ENCODE measurements around the gene KDM6A.
A peak's percentile ranks its signal among the peaks of the same experiment; 100 is the strongest.

The KDM6A gene

DNA sequence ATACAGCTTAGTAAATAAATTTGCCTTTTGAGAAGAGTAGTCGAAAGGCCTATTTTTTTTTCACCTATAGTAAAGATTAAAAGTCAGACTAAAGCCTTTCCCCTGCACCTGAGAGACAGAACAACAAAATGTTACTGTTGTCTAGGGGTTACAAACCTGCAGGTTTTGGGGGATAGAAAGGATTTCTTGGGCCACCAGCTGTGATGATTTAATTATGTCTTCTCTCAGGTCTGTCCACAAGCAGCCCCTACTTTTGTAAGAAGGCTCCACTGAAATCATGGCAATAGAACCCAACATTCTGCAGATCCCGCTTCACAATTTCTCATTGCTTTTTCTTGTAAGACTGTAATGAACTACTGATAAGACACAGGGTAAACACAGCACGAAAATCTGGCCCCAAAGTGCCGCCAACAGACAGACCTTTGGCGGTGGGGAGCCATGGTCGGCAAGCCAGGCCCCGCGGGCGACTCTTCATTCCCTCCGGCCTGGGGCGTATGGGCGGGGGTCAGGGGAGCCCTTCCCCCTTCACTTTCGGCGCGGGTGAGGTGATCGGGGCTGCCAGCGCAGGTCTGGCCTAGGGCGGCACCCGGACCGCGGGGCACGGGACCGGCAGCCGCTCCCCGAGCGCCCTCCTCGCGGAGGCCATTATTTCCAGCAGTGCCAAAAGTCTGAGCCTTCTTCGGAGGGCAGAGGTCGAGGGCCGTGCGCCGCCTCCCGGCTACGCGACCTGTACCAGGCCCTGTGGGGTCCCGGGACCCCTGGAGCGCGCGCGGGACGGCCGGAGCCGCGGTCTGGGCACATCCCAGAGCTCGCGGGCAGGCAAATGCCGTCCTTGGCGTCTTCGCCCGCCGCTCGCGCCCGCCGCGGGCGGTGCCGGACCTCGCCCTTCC, 812 bp upstream of the KDM6A start:
- peak overlapping the region; percentile 88 for H3K27ac ChIP-seq (ENCODE audit: low read depth, low read length)
- H3K4me1 ChIP-seq (ENCODE audit: control insufficient read depth in 5 of 5, insufficient read depth in 5 of 5, low read length in 5 of 5), result peaks cover 0 to 41% (median 36%) of the 10 kb centered on the region in 5 donors
- H3K9me3 ChIP-seq (ENCODE audit: control insufficient read depth in 5 of 5, low read length in 5 of 5), result no peaks in the 10 kb centered on the region
- H3K36me3 ChIP-seq (ENCODE audit: control insufficient read depth in 5 of 5, insufficient read depth in 5 of 5, low read length in 5 of 5), result peaks cover 0 to 3% (median 0%) of the 10 kb centered on the region in 5 donors
- H3K27me3 ChIP-seq (ENCODE audit: control insufficient read depth in 5 of 5, insufficient read depth in 4 of 5, low read length in 5 of 5), result no peaks in the 10 kb centered on the region
- peak overlapping the region; percentile 42 to 96 (median 90) for H3K9ac ChIP-seq (ENCODE audit: low read length in 5 of 5)
- H3K4me3 ChIP-seq (ENCODE audit: low read depth in 1 of 5, low read length in 5 of 5), result peak overlapping the region; percentile 68 to 96 (median 89)

- peaks cover 0 to 42% (median 36%) of the 10 kb centered on the region in 5 donors for H3K4me1 ChIP-seq (ENCODE audit: control insufficient read depth in 5 of 5, insufficient read depth in 5 of 5, low read length in 5 of 5)
- peak overlapping the region; percentile 81 to 96 (median 93) for H3K4me3 ChIP-seq (ENCODE audit: low read depth in 1 of 5, low read length in 5 of 5)
- no peaks in the 10 kb centered on the region for H3K9me3 ChIP-seq (ENCODE audit: control insufficient read depth in 5 of 5, low read length in 5 of 5)
- H3K9ac ChIP-seq (ENCODE audit: low read length in 5 of 5), result peak overlapping the region; percentile 81 to 98 (median 91)
- H3K27ac ChIP-seq (ENCODE audit: low read depth, low read length), result peak overlapping the region; percentile 88
- H3K27me3 ChIP-seq (ENCODE audit: control insufficient read depth in 5 of 5, insufficient read depth in 4 of 5, low read length in 5 of 5), result no peaks in the 10 kb centered on the region
- peaks cover 0 to 3% (median 0%) of the 10 kb centered on the region in 5 donors for H3K36me3 ChIP-seq (ENCODE audit: control insufficient read depth in 5 of 5, insufficient read depth in 5 of 5, low read length in 5 of 5)
Measured at GRCh38 chrX:44873415-44874276, 658 bp downstream of the KDM6A start.

GRCh38 chrX:44874420-44875184, 1.6 kb downstream of the KDM6A start:
- H3K4me3 ChIP-seq (ENCODE audit: low read depth in 1 of 5, low read length in 5 of 5), result peak overlapping the region; percentile 81 to 96 (median 93)
- H3K36me3 ChIP-seq (ENCODE audit: control insufficient read depth in 5 of 5, insufficient read depth in 5 of 5, low read length in 5 of 5), result peaks cover 0 to 3% (median 0%) of the 10 kb centered on the region in 5 donors
- no peaks in the 10 kb centered on the region for H3K27me3 ChIP-seq (ENCODE audit: control insufficient read depth in 5 of 5, insufficient read depth in 4 of 5, low read length in 5 of 5)
- no peaks in the 10 kb centered on the region for H3K9me3 ChIP-seq (ENCODE audit: control insufficient read depth in 5 of 5, low read length in 5 of 5)
- H3K4me1 ChIP-seq (ENCODE audit: control insufficient read depth in 5 of 5, insufficient read depth in 5 of 5, low read length in 5 of 5), result peaks cover 0 to 46% (median 36%) of the 10 kb centered on the region in 5 donors
- peak overlapping the region; percentile 81 to 98 (median 91) for H3K9ac ChIP-seq (ENCODE audit: low read length in 5 of 5)
- H3K27ac ChIP-seq (ENCODE audit: low read depth, low read length), result peak overlapping the region; percentile 88

DNA sequence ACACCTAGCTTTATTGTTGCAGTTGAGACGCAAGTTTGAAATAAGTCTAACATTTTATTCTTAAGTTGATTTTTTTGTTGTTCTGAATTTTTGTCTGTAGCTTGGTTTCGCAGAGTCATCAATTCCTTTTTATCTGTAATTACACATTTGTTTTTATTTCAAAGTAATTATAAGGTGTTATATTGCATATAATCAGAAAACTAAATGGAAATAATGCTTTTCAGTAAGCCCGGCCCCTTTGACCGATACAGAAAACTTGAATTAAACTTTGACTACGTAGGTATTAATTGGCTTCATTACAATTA, 2.1 kb downstream of the KDM6A start:
- H3K4me3 ChIP-seq (ENCODE audit: low read depth in 1 of 5, low read length in 5 of 5), result peak overlapping the region; percentile 81 to 96 (median 93)

DNA sequence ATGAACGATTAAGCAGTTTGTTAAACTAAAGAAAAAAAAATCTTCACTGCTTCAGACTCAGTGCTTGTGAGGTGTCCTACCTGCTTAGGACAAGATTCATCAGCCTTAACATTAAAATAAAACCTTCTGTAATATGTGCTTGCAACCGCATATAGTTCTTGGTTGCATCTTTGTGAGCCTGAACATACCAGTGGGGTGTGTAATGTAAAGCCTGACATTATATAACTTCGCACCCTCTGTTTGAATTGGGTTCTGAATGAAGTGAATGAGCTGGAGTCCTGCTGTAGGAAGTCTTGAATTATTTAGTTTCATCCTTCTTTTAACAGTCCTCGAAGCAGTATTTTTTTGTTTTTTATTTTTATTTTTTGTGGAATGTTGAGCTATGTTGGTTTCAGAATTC, 3.1 kb downstream of the KDM6A start:
- Histone ChIP-seq H3K36me3 (ENCODE audit: control insufficient read depth in 5 of 5, insufficient read depth in 5 of 5, low read length in 5 of 5) (peaks cover 0 to 3% (median 0%) of the 10 kb centered on the region in 5 donors), H3K27me3 (ENCODE audit: control insufficient read depth in 5 of 5, insufficient read depth in 4 of 5, low read length in 5 of 5) (no peaks in the 10 kb centered on the region), H3K4me1 (ENCODE audit: control insufficient read depth in 5 of 5, insufficient read depth in 5 of 5, low read length in 5 of 5) (peaks cover 0 to 45% (median 35%) of the 10 kb centered on the region in 5 donors), H3K27ac (ENCODE audit: low read depth, low read length) (no peak overlapping the region), H3K4me3 (ENCODE audit: low read depth in 1 of 5, low read length in 5 of 5) (peak overlapping the region in 4 of 5 donors; percentile 12 to 81 (median 32)), H3K9ac (ENCODE audit: low read length in 5 of 5) (peak overlapping the region in 2 of 5 donors; percentile 6 to 70), H3K9me3 (ENCODE audit: control insufficient read depth in 5 of 5, low read length in 5 of 5) (no peaks in the 10 kb centered on the region)

More for the DNA sequence above, 2.1 kb downstream of the KDM6A start:
- H3K4me1 ChIP-seq (ENCODE audit: control insufficient read depth in 5 of 5, insufficient read depth in 5 of 5, low read length in 5 of 5), result peaks cover 0 to 46% (median 36%) of the 10 kb centered on the region in 5 donors
- H3K9ac ChIP-seq (ENCODE audit: low read length in 5 of 5), result peak overlapping the region; percentile 70 to 98 (median 90)
- no peaks in the 10 kb centered on the region for H3K9me3 ChIP-seq (ENCODE audit: control insufficient read depth in 5 of 5, low read length in 5 of 5)
- peaks cover 0 to 3% (median 0%) of the 10 kb centered on the region in 5 donors for H3K36me3 ChIP-seq (ENCODE audit: control insufficient read depth in 5 of 5, insufficient read depth in 5 of 5, low read length in 5 of 5)
- H3K27me3 ChIP-seq (ENCODE audit: control insufficient read depth in 5 of 5, insufficient read depth in 4 of 5, low read length in 5 of 5), result no peaks in the 10 kb centered on the region
- H3K27ac ChIP-seq (ENCODE audit: low read depth, low read length), result peak overlapping the region; percentile 88

DNA sequence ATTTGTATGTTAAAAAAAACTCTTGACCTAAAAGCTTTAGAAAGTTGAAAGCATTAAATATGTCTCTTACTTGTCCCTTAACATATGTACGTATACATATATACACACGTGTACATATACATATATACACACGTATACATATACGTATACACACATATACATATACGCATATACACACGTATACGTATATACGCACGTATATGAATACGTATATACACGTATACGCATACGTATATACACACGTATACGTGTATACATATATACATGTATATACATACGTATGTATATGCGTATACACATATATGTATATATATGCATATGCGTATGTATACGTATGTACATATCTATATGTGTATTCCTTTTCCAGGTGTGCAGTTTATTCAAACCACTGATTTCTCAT, 3.8 kb downstream of the KDM6A start:
- peaks cover 0 to 3% (median 0%) of the 10 kb centered on the region in 5 donors for H3K36me3 ChIP-seq (ENCODE audit: control insufficient read depth in 5 of 5, insufficient read depth in 5 of 5, low read length in 5 of 5)
- H3K4me1 ChIP-seq (ENCODE audit: control insufficient read depth in 5 of 5, insufficient read depth in 5 of 5, low read length in 5 of 5), result peaks cover 0 to 38% (median 29%) of the 10 kb centered on the region in 5 donors
- H3K4me3 ChIP-seq (ENCODE audit: low read depth in 1 of 5, low read length in 5 of 5), result no peak overlapping the region

GRCh38 chrX:44878780-44879179, 5.8 kb downstream of the KDM6A start:
- Histone ChIP-seq H3K9ac (ENCODE audit: low read length in 5 of 5) (no peak overlapping the region), H3K4me3 (ENCODE audit: low read depth in 1 of 5, low read length in 5 of 5) (no peak overlapping the region), H3K36me3 (ENCODE audit: control insufficient read depth in 5 of 5, insufficient read depth in 5 of 5, low read length in 5 of 5) (peaks cover 0 to 3% (median 0%) of the 10 kb centered on the region in 5 donors), H3K27me3 (ENCODE audit: control insufficient read depth in 5 of 5, insufficient read depth in 4 of 5, low read length in 5 of 5) (no peaks in the 10 kb centered on the region), H3K27ac (ENCODE audit: low read depth, low read length) (no peak overlapping the region), H3K9me3 (ENCODE audit: control insufficient read depth in 5 of 5, low read length in 5 of 5) (no peaks in the 10 kb centered on the region), H3K4me1 (ENCODE audit: control insufficient read depth in 5 of 5, insufficient read depth in 5 of 5, low read length in 5 of 5) (peaks cover 0 to 41% (median 28%) of the 10 kb centered on the region in 5 donors)

More for the DNA sequence above, 3.8 kb downstream of the KDM6A start:
- Histone ChIP-seq H3K27ac (ENCODE audit: low read depth, low read length) (no peak overlapping the region), H3K27me3 (ENCODE audit: control insufficient read depth in 5 of 5, insufficient read depth in 4 of 5, low read length in 5 of 5) (no peaks in the 10 kb centered on the region), H3K9ac (ENCODE audit: low read length in 5 of 5) (no peak overlapping the region), H3K9me3 (ENCODE audit: control insufficient read depth in 5 of 5, low read length in 5 of 5) (no peaks in the 10 kb centered on the region)

GRCh38 chrX:44881549-44881948, 8.6 kb downstream of the KDM6A start:
- H3K36me3 ChIP-seq (ENCODE audit: control insufficient read depth in 5 of 5, insufficient read depth in 5 of 5, low read length in 5 of 5), result peaks cover 0 to 3% (median 0%) of the 10 kb centered on the region in 5 donors
- no peak overlapping the region for H3K4me3 ChIP-seq (ENCODE audit: low read depth in 1 of 5, low read length in 5 of 5)
- H3K9me3 ChIP-seq (ENCODE audit: control insufficient read depth in 5 of 5, low read length in 5 of 5), result no peaks in the 10 kb centered on the region
- no peaks in the 10 kb centered on the region for H3K27me3 ChIP-seq (ENCODE audit: control insufficient read depth in 5 of 5, insufficient read depth in 4 of 5, low read length in 5 of 5)
- no peak overlapping the region for H3K9ac ChIP-seq (ENCODE audit: low read length in 5 of 5)
- peaks cover 0 to 24% (median 10%) of the 10 kb centered on the region in 5 donors for H3K4me1 ChIP-seq (ENCODE audit: control insufficient read depth in 5 of 5, insufficient read depth in 5 of 5, low read length in 5 of 5)
- no peak overlapping the region for H3K27ac ChIP-seq (ENCODE audit: low read depth, low read length)

DNA sequence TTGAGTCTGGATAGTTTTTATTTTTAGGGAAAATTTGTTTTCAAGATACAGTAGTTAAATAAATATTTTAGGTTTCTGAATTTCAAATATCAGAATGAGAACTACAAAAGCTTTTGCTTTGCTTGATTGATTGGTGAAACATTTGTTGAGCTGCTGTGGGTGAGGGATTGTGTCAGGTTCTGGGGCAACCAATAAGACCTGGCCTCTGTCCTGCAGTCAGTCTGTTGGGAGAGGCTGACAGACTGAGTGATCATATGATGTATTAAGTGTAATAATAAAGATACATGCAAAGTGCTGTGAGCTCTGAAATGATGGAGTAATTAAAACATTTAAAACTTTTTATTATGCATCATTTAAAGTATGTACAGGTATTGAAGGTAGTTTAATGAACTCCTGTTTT, 9.6 kb downstream of the KDM6A start:
- Histone ChIP-seq H3K4me1 (ENCODE audit: control insufficient read depth in 5 of 5, insufficient read depth in 5 of 5, low read length in 5 of 5) (peaks cover 0 to 17% (median 6%) of the 10 kb centered on the region in 5 donors), H3K36me3 (ENCODE audit: control insufficient read depth in 5 of 5, insufficient read depth in 5 of 5, low read length in 5 of 5) (no peaks in the 10 kb centered on the region), H3K9ac (ENCODE audit: low read length in 5 of 5) (no peak overlapping the region), H3K9me3 (ENCODE audit: control insufficient read depth in 5 of 5, low read length in 5 of 5) (no peaks in the 10 kb centered on the region), H3K27me3 (ENCODE audit: control insufficient read depth in 5 of 5, insufficient read depth in 4 of 5, low read length in 5 of 5) (no peaks in the 10 kb centered on the region), H3K27ac (ENCODE audit: low read depth, low read length) (no peak overlapping the region), H3K4me3 (ENCODE audit: low read depth in 1 of 5, low read length in 5 of 5) (no peak overlapping the region)

Data from subcutaneous abdominal adipose tissue (tissue), 5 donors.